K562 (cell line): Measurements from ENCODE around the gene HAUS1. TPM values are rescaled to one million over a fixed set of nuclear protein-coding genes. Genes with fewer than 3 reads are reported as not detected.
A peak's percentile ranks its signal among the peaks of the same experiment; 100 is the strongest.

Experiments
- CREB3 ChIP-seq: fragments of 450-650 bp; conservative IDR thresholded peaks from 2 replicates; pipeline ENCODE4 v1.6.1; 2016; ENCODE audit warnings: missing genetic modification characterization, low read depth, mild to moderate bottlenecking, missing compliant biosample characterization, moderate library complexity
- ETS2 ChIP-seq: IDR thresholded peaks from 2 replicates; pipeline ENCODE4 v1.6.1; 2016; ENCODE audit warnings: borderline replicate concordance, missing genetic modification characterization, mild to moderate bottlenecking, moderate library complexity, missing compliant biosample characterization; ENCODE audit not compliant: poor library complexity, severe bottlenecking
- GABPA ChIP-seq: fragments of 200-800 bp; sonication (Bioruptor generic); conservative IDR thresholded peaks from 2 replicates; pipeline ENCODE4 v1.6.1; 2016; ENCODE audit warnings: low read depth, missing genetic modification characterization, missing compliant biosample characterization
- HDAC8 ChIP-seq: fragments of 450-650 bp; IDR thresholded peaks from 2 replicates; pipeline ENCODE4 v1.6.1; 2016; ENCODE audit warnings: mild to moderate bottlenecking, missing genetic modification characterization, moderate library complexity, missing compliant biosample characterization
- KLF10 ChIP-seq: fragments of 250-450 bp; sonication (Bioruptor Pico); IDR thresholded peaks from 2 replicates; pipeline ENCODE4 v1.6.1; 2021; ENCODE audit warnings: matching md5 sums
- MIER1 ChIP-seq: fragments of 450-650 bp; IDR thresholded peaks from 2 replicates; pipeline ENCODE4 v1.6.1; 2016; ENCODE audit warnings: antibody characterized with exemption, mild to moderate bottlenecking, low read depth
- MXD1 ChIP-seq: fragments of 250-450 bp; sonication (Bioruptor Pico); IDR thresholded peaks from 2 replicates; pipeline ENCODE4 v1.8.0; 2021; ENCODE audit warnings: borderline replicate concordance, mild to moderate bottlenecking, moderate library complexity; ENCODE audit not compliant: poor library complexity, severe bottlenecking
- SMAD4 ChIP-seq: fragments of 250-450 bp; sonication (Bioruptor Pico); conservative IDR thresholded peaks from 2 replicates; pipeline ENCODE4 v1.8.0; 2021; ENCODE audit warnings: inconsistent platforms, mild to moderate bottlenecking, moderate library complexity
- SMARCB1 ChIP-seq: IDR thresholded peaks from 2 replicates; pipeline ENCODE4 v1.6.1; 2011; ENCODE audit warnings: improper control_type of control experiment, low read depth; ENCODE audit not compliant: insufficient read length
- SNIP1 ChIP-seq: fragments of 450-650 bp; IDR thresholded peaks from 2 replicates; pipeline ENCODE4 v1.7.1; 2017; ENCODE audit warnings: low read depth, mild to moderate bottlenecking
- SOX6 ChIP-seq: fragments of 450-650 bp; IDR thresholded peaks from 2 replicates; pipeline ENCODE4 v1.6.1; 2014; ENCODE audit warnings: mild to moderate bottlenecking
- U2AF2 ChIP-seq: fragments of 200-400 bp; formaldehyde crosslinking; optimal IDR thresholded peaks from 2 replicates; pipeline ENCODE3; 2017; ENCODE audit warnings: low read depth, mild to moderate bottlenecking, low read length
- YBX1 ChIP-seq: fragments of 450-650 bp; IDR thresholded peaks from 2 replicates; pipeline ENCODE4 v1.7.1; 2016; ENCODE audit warnings: mild to moderate bottlenecking
- YY1 ChIP-seq, 3 experiments: IDR thresholded peaks; 2 replicates each; pipeline ENCODE4 v1.6.1; 2011; ENCODE audit warnings: low read length in 2 of 3, mild to moderate bottlenecking in 2 of 3, moderate library complexity in 2 of 3, borderline replicate concordance in 1 of 3, control low read depth in 1 of 3, low read depth in 1 of 3; ENCODE audit not compliant: insufficient read depth in 3 of 3, insufficient replicate concordance in 2 of 3, control insufficient read depth in 1 of 3, insufficient read length in 1 of 3; ENCODE audit errors: extremely low read depth in 1 of 3
- ZBTB34 ChIP-seq: fragments of 250-450 bp; sonication (Bioruptor Pico); IDR thresholded peaks from 2 replicates; pipeline ENCODE4 v1.8.0; 2021; ENCODE audit warnings: mild to moderate bottlenecking, moderate library complexity
- ZKSCAN8 ChIP-seq: fragments of 200-800 bp; sonication (Bioruptor generic); IDR thresholded peaks from 2 replicates; pipeline ENCODE4 v1.6.1; 2016; ENCODE audit warnings: missing genetic modification characterization, missing compliant biosample characterization
- ZNF133 ChIP-seq: fragments of 250-450 bp; sonication (Bioruptor Pico); IDR thresholded peaks from 2 replicates; pipeline ENCODE4 v1.4.0; 2020; ENCODE audit warnings: mild to moderate bottlenecking
- ZNF311 ChIP-seq: fragments of 250-450 bp; sonication (Bioruptor Pico); IDR thresholded peaks from 2 replicates; pipeline ENCODE4 v1.4.0; 2020; ENCODE audit warnings: mild to moderate bottlenecking, moderate library complexity
- ZNF561 ChIP-seq: fragments of 450-650 bp; formaldehyde crosslinking; conservative IDR thresholded peaks from 2 replicates; pipeline ENCODE4 v1.4.0; 2020; ENCODE audit warnings: mild to moderate bottlenecking, moderate library complexity
- ZNF764 ChIP-seq: fragments of 250-450 bp; sonication (Bioruptor Pico); IDR thresholded peaks from 2 replicates; pipeline ENCODE4 v1.4.0; 2020; ENCODE audit warnings: low read depth, mild to moderate bottlenecking, moderate library complexity
- polyA plus RNA-seq, 8 experiments: library from polyadenylated mRNA; depleted of rRNA in 4 of 8; stranded (reverse) in 5 of 8; unstranded in 3 of 8; fragments of >200 nt; fragmentation: Nextera tagmentation in 2 of 8; fragmentation: Illumina TruSeq in 1 of 8; extraction: Ambion mirVana in 2 of 8; extraction: Trizol in 1 of 8; gene quantifications; 2 replicates each; pipeline versions ENCODE4 v1.2.1 to v1.2.3, GENCODE V29; 2011 to 2014; ENCODE audit warnings: inconsistent platforms in 1 of 8, missing spikeins in 1 of 8
- total RNA-seq, 7 experiments: library from RNA; depleted of rRNA in 6 of 7; stranded (reverse); fragments of >200 nt in 6 of 7; fragmentation: Illumina TruSeq in 2 of 7; extraction: Trizol in 2 of 7; gene quantifications; 2 replicates each; pipeline versions ENCODE4 v1.2.1 to v1.2.3, GENCODE V29; 2011 to 2021; ENCODE audit warnings: low replicate concordance in 1 of 7

Gene HAUS1
- total and polyA plus RNA-seq, 9 of the 15 experiments (the other 6 are each of a cell fraction or from before 2014, with no cell fraction given): 45.6 to 135 (median 76.3) TPM

- TF ChIP-seq SMAD4 (CRISPR knock-in tag) (peak; percentile 97), SOX6 (no peak), SMARCB1 (no peak), ZNF133 (CRISPR knock-in tag) (peak; percentile 95), ZNF764 (CRISPR knock-in tag) (no peak), ZNF311 (CRISPR knock-in tag) (peak; percentile 96), SNIP1 (no peak), GABPA (tag) (peak; percentile 42), U2AF2 (no peak), YY1 (IDR thresholded peaks at IDR 0.05; ENCODE audit: borderline replicate concordance in 1 of 3, control insufficient read depth in 1 of 3, extremely low read depth in 1 of 3, insufficient read depth in 3 of 3, insufficient read length in 1 of 3, insufficient replicate concordance in 2 of 3, low read depth in 1 of 3, low read length in 2 of 3) (peak in 1 of 3 experiments; percentile 31), CREB3 (tag) (peak; percentile 98), ETS2 (tag) (peak; percentile 77), MXD1 (CRISPR knock-in tag) (peak; percentile 34), ZBTB34 (CRISPR knock-in tag) (peak; percentile 71; the same call in 1 of the 2 replicates), ZKSCAN8 (CRISPR knock-in tag) (peak; percentile 91), YBX1 (no peak), KLF10 (CRISPR knock-in tag) (no peak), HDAC8 (peak; percentile 98), MIER1 (no peak), ZNF561 (CRISPR knock-in tag) (peak; percentile 81; the same call in 1 of the 2 replicates)
These were observed 57.7 kb downstream of the HAUS1 start (continued) for GRCh38 chr18:46161703-46162396.
